Hypothalamus (tissue), 51 donors: ENCODE results near the gene RIC8A.
A peak's percentile ranks its signal among the peaks of the same experiment; 100 is the strongest.
"Not testable (repeated sequence)": the region's sequence is repeated elsewhere in the genome, so short reads cannot be mapped to it uniquely, and the experiment has no call there.

Experiments used
- DNase-seq, 51 donors: peaks; one replicate each; lab custom pipeline; 2025; lab: John Stamatoyannopoulos, UW

RIC8A gene

GRCh38 chr11:207208-207862, at the start of gene RIC8A, which contains the start of gene BET1L:
TSS of gene RIC8A (plus strand) at chr11:207708. CDS start at chr11:208855, 1,147 bp downstream.
TSS of gene BET1L (minus strand) at chr11:207399. CDS start at chr11:207321, 78 bp downstream.
- DNase-seq: peak; percentile 72 to 98 (median 94)

DNA sequence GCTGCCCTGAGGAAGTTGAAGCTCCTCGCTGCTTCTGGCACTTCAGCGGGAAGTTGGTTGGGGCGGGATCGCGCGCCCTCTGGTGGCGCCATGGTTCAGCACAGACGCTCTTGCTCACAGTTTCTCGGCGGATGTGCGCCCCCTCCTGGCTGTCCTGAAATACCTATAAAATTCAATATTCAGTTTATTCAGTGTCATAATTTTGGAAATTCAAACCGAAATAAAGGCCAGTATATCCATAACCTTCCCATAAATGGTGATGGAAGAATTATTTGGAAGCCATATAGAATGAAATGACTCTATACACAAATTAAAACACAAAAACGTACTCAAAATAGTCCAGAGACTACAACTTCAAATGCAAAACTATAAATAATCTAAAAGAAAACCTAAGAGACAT, 27.3 kb upstream of the RIC8A start:
- DNase-seq: not testable (repeated sequence)

- DNase-seq: not testable (repeated sequence)
Measured at GRCh38 chr11:189200-189783, 18.2 kb upstream of the RIC8A start.

DNA sequence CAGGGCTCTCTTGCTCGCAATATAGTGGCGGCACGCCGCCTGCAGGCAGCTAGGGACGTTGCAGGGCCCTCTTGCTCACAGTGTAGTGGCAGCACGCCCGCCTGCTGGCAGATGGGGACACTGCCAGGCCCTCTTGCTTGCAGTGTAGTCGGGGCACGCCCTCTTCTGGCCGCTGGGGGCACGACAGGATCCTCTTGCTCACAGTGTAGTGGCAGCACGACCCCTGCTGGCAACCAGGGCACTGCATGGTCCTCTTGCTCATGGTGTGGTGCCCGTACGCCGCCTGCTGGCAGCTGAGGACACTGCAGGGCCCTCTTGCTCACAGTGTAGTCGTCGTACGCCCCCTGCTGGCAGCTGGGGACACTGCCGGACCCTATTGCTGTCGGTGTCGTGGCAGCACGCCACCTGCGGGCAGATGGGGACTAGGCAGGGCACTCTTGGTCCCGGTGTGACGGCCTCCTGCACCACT, 17.6 kb upstream of the RIC8A start:
- not testable (repeated sequence) for DNase-seq

DNA sequence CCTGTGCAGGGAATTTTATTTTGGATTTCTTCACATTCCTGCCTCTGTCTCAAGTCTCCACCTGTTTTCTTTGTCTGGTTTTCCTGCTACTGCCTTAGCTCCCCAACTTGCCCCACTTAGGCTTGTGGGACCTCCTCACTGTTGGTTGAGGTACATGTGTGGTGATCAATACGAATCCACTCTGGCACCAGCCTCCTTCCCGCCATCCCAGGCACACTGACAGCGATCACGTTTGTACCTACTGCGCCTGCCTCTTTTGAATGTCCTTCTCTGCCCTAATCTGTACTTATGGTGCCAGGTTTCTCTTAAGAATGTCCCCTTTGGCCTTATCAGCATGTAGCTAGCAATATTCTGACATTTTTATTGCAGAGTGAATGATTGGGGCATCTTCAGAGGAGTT, 17.0 kb upstream of the RIC8A start:
- not testable (repeated sequence) for DNase-seq

DNA sequence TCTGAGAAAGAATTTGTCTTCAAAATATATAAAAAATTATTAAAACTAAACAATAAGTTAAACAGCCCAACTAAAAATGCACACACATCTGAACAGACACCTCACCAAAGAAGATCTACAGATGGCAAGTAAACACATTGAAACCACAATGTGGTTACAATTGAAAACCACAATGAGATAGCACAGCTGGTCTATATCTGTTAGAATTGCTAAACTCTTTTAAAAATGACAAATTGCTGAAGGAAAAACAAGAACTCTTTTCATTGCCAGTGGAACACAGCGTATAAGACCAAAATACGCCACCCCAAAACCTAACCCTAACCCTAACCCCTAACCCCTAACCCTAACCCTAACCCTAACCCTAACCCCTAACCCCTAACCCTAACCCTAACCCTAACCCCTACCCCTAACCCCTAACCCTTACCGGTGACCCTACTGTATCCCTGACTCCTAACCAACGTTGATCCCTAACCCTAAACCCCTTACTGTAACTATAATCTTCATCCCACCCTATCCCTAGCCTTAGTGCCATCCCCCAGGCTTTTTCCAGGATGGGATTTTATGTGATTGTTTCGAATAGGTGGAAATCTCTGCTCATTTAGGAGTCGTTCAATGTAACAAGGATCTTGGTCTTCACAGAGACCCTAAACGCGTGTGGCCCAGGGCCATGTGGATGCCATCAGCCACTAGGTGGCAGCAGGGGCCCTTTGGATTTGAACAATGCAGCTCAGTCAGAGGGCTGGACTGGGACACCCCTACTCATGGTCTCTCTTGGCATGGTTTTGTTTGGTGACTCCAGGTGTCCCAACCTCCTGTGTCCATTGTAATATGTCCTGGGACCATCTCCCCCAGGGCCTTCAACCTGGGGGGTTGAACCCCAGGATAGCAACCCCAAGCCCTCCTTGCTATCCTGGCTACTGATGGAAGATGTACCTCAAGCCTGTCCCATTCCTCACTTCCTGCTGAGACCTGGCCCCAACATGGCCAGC, 15.7 kb upstream of the RIC8A start:
- not testable (repeated sequence) for DNase-seq

DNA sequence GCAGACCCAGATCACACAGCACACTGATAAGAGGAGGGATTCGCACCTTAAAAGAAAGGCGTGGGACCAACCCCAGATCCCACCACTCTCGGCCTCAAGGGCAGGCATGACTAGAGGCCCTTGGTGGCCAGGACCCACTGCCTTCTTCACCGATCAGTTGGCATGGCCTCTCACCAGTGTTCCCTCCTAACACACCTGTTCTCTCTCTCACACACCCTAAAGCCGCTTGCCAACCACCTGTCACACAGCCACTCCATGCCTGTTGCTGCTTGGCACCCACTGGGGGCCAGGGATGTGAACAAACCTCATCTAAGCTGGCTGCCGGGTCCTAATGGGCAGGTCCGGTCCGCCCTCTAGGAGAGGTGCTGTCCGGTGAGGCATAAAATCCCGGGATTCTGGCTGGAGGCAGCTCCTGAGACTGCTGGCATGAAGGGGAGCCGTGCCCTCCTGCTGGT, 14.8 kb upstream of the RIC8A start, which contains the start of gene SCGB1C1:
Gene SCGB1C1, plus strand, starts transcription at position 405 of the 455 bp plus-strand sequence. Its CDS starts 22 bp downstream, at position 427.
- not testable (repeated sequence) for DNase-seq

DNA sequence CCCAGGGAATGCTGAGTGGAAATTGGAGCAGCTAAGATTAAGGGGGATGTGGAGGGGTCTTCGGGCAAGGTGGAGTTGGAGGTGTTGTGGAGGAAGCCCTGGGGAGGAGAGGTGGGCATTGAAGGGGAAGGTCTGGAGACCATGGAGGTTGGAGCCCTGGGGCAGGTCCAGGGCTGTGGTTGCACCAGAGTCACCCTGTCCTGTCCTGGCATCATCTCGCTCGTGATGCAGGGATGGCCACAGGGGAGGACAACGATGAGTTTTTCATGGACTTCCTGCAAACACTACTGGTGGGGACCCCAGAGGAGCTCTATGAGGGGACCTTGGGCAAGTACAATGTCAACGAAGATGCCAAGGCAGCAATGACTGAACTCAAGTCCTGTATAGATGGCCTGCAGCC, 14.0 kb upstream of the RIC8A start:
- not testable (repeated sequence) for DNase-seq

GRCh38 chr11:196786-197731, 10.4 kb upstream of the RIC8A start:
- no peak for DNase-seq

- no peak for DNase-seq
Measured at GRCh38 chr11:197741-198235, 9.7 kb upstream of the RIC8A start.

DNA sequence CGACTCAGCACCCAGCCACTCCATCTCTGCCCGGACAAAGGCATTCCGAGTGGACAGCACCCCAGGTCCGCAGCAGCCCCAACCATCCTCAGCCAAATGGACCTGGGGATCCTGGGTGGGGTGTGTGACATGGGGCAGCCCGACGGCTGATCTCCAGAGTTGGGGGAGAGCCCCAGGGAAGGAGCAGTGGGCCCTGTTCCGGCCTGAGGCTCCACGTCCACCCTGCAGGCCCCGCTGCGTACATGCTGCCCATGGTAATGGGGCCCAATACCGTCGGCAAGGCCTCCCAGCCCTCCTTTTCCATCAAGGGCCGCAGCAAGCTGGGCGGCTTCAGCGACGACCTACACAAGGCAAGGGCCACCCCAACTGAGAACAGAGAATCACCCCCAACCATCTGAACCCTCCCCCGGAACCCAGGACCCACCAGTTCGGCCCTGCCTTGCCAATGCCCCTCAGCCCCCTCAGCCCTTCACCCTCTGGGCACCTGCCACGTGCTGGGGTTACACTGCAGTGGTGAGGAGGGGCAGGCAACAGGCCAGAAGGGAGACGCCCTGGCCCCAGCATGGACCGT, 9.2 kb upstream of the RIC8A start:
- DNase-seq: no peak

DNA sequence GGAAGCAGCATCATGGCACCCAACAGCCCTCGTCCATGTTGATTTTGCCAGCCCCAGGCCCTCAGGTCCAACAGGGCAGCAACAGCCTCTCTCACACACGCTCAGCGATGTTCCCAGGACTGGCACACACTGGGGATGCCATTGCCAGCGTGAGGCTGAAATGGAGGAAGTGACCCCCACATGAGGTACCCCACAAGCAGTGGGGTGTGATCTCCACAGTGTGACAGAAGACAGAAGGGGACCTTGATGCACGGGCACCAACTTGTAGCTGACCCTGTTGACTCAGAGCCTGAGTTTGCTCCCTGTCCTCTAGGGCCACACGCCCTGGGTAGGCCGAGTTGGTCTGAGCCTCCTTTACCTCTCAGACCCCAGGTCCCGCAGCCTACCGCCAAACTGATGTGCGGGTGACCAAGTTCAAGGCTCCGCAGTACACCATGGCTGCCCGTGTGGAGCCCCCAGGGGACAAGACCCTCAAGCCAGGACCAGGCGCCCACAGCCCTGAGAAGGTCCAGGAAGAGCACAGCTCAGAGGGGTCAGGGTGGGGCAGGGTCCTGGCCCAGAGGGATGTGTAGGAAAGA, 8.4 kb upstream of the RIC8A start:
- DNase-seq: no peak

- no peak for DNase-seq
Measured at GRCh38 chr11:199782-200181, 7.7 kb upstream of the RIC8A start.

DNA sequence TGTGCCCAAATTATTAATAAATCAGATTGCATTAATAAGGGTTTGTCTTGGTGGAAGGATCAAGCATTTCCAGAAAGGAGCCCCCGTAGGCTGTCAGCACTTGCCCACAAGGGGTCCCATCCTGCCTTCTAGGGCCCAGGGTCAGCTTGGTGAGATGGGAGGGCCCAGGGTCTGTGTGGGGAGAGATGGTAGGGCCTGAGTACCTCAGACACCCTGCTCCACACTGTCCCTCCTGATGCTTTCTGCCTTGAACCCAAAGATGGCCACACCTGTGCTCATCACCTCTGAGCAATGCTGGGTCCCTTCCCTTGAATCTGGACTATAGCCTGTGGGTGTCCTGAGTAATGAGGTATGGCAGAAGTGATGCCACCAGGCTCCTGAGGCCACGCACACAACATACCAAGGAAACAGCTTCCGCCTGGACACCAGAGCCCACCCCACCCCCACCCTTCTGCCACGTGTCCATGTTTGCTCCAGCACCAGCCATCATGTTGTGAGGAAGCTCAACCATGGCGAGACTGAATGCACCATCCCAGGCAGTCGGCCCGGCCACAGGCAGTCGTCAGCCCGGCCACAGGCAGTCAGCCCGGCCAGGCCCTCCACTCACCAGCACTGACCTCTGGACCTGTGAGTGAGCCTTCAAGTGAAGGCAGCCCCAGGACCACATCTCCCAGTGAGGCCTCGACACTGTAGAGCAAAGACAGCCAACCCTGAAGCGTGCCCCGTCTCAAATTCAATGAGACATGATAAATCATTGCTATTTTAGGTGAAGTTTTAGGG, 7.1 kb upstream of the RIC8A start:
- DNase-seq: no peak

DNA sequence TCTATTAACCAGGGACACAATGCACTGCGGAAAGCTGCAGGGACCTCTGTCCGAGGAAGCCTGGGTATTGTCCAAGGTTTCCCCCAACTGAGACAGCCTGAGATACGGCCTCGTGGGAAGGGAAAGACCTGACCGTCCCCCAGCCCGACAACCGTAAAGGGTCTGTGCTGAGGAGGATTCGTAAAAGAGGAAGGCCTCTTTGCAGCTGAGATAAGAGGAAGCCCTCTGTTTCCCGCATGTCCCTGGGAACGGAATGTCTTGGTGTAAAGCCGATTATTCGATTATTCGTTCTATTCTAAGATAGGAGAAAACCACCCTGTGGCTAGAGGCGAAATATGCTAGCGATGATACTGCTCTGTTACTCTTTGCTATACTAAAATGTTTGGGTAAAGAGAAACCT, 5.5 kb upstream of the RIC8A start:
- no peak for DNase-seq

DNA sequence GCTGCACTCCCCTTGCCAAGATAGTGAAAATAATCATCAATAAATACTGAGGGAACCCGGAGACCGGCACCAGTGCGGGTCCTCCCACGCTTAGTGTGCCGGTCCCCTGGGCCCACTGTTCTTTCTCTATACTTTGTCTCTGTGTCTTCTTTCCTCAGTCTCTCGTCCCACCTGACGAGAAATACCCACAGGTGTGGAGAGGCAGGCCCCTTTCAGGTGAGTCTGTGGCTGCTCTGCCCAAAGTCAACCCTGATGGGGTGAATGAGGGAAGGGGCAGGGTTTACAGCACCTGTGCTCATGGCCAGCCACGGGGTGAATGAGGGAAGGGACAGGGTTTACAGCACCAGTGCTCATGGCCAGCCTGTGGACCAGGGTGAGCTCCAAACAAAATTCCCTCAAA, 5.0 kb upstream of the RIC8A start:
- no peak for DNase-seq

DNA sequence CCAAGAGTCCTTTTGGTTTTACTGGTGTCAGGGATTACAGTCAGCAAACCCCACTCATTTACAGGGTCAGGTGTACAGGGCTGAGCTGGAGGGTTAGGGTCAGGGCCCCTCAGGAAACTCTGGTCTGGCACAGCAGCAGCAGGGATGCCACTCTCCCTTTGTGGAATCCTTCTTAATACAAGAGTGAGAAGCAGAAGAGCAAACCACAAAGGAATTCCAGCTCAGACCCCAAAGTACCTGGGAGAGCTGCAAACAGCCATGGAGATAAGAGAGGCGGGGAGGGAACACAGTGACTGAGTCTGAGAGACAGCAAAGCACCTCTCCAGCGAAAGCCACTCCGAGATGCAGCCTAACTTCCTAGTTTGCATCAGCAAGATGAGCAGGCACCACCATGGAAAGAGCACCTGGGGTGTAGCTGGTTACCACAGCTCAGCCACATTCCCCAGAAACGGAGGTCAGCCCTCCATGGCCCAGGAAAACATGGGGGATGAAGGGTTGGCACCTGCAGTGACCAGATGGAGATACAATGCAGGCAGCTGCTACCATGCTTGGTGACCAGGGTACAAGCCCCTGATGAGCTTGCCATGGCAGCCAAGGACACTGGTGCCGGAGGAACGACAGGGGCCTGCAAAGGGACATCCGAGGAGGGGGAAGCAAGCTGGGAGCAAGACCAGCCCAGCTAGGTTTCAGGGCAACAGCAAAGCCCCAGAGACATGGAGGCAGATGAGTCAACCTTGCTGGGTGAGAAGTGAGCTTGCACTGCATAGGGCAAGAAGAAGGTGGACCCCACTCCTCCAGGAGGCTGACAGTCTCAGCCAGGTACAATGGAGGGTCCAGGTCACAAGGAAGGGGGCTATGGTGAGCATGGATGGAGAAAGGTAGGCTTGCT, 4.2 kb upstream of the RIC8A start:
- DNase-seq: no peak
